ENCODE measurements around the gene SAP30.

Gene SAP30

DNA sequence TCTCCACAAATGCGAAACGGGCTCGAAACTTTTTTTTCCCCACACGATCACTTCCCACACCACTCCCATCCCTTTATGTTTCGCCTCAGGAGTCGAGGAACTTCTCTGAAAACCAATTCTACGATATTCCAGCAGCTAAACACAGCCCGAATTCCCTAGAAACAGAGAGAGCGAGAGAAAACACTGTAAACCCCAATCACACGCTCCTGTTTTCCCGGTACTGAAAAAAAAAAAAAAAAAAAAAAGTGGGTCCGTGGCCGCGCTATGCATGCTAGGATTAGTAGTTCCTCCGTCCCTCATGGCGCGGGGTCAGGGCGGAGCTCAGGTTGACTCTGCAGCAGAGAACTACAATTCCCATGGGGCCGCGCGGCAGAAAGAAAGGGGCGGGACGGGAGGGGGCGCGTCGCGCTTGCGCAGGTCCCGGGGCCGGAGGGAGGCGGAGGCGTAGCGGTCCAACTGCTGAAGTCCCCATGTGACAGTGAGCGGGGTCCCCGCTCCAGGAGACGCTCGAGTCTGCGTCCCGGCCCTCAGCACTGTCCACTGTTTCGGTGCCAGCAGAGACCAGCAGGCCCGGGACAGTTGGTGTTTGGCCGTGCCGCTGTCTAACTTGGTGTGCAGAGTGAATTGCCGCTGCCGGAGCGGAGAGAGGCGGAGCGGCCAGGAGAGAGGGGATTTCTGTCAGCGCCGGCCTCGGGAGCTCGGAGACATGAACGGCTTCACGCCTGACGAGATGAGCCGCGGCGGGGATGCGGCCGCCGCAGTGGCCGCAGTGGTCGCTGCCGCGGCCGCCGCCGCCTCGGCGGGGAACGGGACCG lies at the start of gene SAP30:
Gene SAP30 (plus strand): TSS at position 478 of the 815 bp plus-strand sequence. CDS start 229 bp downstream, at position 707.
- peak; percentile 72 to 99 (median 97) for DNase-seq

- no peak for DNase-seq
Observed at GRCh38 chr4:173325007-173325736, 45.6 kb upstream of the SAP30 start.

GRCh38 chr4:173328236-173328901 lies 42.4 kb upstream of the SAP30 start:
- no peak for DNase-seq

GRCh38 chr4:173330590-173330989 lies 40.2 kb upstream of the SAP30 start:
- DNase-seq: no peak

DNA sequence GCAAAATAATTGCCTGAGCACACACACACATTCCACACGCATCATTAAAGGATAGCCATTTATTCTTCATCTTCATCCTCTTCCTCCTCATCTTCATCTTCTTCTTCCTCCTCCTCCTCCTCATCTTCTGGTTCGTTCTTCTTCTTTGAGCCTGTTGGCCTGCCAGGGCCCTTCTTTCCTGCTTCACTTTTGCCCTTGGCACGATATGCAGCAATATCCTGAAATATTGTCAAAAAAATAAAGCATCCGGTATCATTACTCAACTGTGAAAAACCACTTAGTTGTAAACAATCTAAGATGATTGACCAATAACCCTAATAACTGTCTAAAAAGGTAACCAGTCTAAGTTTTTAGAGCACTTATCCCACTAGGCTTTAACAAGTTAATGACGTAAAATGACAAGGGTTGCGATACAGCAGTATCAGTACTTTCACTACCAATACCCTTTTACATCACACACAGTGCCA lies 38.7 kb upstream of the SAP30 start:
- DNase-seq: no peak

- peak in 2 of 56 donors; percentile 39 to 44 for DNase-seq
Observed at GRCh38 chr4:173332963-173333657, 37.6 kb upstream of the SAP30 start.

- DNase-seq: peak in 34 of 56 donors; percentile 32 to 77 (median 57)
Observed at GRCh38 chr4:173333658-173334084, 37.1 kb upstream of the SAP30 start.

- peak; percentile 86 to 100 (median 99) for DNase-seq
Observed at GRCh38 chr4:173334085-173334890, 36.5 kb upstream of the SAP30 start, which contains the start of gene HMGB2. Gene HMGB2, minus strand, starts transcription at chr4:173334358. Its CDS starts 709 bp downstream, at chr4:173333649.

GRCh38 chr4:173334891-173335752 lies 35.6 kb upstream of the SAP30 start:
- peak in 27 of 56 donors; percentile 6 to 80 (median 45) for DNase-seq

GRCh38 chr4:173337463-173337862 lies 33.3 kb upstream of the SAP30 start:
- DNase-seq: no peak

- DNase-seq: no peak
Observed at GRCh38 chr4:173343832-173344397, 26.8 kb upstream of the SAP30 start.

DNA sequence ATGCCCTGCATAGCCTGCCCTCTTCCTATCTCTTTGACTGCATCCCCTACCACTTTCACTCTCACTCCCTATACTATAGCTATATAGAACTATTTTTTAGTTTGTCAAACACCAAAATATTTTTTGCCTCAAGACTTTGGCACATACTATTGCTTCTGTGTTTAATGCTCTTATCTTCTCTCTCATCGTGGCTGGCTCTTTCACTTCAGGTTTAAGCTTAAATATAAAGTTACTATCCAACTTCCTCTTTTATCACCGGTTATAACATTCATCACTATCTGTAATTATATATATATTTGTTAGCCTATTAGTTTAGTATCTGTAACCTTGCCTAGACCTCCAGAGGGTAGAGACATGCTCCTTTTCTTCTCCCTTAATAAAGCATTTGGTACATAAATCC lies 25.1 kb upstream of the SAP30 start:
- DNase-seq: no peak

GRCh38 chr4:173346074-173346473 lies 24.7 kb upstream of the SAP30 start:
- no peak for DNase-seq

- no peak for DNase-seq
Observed at GRCh38 chr4:173347467-173347866, 23.3 kb upstream of the SAP30 start.

DNA sequence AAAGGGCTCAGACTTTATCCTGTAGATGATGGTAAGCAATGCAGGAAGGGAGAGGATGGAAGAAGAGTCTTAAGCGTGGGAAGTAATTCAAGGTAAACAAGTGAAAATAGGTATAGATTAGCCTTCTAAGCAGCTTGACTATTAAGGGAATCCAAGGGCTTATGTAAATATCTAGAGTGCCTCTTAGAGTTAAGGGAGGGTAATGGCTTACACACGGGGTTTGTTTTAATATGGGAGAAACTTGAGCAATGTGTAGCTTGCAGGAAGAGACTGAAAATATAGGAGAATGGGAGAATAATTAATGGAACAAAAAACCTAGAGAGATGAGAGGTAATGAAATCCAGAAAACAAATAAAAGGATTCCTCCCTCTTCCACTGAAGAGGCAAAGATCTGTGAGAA lies 12.8 kb upstream of the SAP30 start:
- DNase-seq: no peak

DNA sequence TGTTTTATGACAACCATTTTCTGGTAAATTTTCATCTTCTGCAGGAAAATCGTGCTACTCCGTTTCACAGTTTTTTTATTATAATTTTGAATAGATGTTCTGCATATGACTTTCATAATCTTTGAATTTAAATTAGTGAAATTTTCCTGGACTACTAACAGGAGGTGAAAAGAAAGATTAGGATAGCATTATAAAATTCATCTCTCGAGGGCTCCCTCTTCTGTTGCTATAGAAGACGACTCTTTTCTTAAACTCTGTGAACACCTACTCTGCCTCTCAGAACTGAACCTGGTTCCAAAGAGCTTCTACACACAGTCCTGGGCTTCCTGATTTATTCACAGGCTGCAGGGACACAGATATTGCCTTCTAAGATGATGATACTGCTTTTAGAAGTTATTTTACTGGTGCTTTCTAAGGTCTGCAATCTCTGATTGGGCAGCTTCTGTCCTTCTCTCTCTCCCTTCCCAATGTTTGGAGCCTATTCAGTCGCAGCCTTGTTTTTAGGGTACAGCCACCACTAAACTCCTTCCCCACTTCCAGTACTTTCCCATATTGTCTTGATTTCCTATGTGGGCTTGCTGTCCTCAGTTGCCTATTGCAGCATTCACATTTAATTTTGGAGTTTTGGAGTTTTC lies 10.1 kb upstream of the SAP30 start:
- peak in 1 of 56 donors; percentile 2 for DNase-seq

DNA sequence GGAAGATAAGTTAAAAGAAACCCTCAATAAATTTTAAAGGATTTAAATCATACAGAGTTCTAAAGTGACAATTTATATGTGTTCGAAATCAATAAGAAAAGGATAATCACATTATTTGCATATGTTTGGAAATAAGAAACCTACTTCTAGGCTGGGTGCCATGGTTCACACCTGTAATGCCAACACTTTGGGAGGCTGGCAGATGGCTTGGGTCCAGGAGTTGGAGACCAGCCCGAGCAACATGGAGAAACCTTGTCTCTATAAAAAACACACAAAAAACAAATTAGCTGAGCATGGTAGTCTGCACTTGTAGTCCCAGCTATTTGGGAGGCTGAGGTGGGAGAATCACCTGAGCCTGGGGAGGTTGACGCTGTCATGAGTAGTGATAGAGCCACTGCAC lies 8.1 kb upstream of the SAP30 start:
- DNase-seq: no peak

GRCh38 chr4:173365359-173365996 lies 5.3 kb upstream of the SAP30 start:
- no peak for DNase-seq

All from amygdala (tissue), 56 donors.